ENCODE measurements around the gene COL6A2.

COL6A2 gene

DNA sequence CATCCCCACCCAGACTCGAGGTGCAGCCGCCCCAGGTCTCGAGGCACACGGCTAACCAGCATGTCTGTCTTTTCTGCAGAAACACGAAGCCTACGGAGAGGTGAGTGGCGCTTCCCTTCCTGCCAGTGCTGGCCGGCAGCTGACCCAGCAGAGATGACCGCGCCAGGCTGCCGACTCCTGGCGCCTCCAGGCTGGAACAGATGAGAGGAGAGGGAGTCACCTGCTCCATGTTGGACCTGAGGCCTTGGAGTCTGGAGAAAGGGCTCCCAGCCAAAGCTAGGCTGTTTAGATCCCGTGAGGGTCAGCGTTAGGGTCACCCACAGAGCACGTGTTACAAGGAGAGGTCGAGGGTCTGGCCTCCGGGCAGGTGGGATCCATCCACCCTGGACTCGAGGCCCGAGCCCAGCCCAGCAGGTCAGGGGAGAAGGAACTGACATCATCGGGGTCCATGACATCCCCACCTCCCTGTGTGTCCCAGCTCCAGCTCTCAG lies 14.9 kb downstream of the COL6A2 start:
- peaks cover 4% of the 10 kb centered on the region for H3K9me3 ChIP-seq (ENCODE audit: severe bottlenecking)
- TF ChIP-seq, protein P1, sequence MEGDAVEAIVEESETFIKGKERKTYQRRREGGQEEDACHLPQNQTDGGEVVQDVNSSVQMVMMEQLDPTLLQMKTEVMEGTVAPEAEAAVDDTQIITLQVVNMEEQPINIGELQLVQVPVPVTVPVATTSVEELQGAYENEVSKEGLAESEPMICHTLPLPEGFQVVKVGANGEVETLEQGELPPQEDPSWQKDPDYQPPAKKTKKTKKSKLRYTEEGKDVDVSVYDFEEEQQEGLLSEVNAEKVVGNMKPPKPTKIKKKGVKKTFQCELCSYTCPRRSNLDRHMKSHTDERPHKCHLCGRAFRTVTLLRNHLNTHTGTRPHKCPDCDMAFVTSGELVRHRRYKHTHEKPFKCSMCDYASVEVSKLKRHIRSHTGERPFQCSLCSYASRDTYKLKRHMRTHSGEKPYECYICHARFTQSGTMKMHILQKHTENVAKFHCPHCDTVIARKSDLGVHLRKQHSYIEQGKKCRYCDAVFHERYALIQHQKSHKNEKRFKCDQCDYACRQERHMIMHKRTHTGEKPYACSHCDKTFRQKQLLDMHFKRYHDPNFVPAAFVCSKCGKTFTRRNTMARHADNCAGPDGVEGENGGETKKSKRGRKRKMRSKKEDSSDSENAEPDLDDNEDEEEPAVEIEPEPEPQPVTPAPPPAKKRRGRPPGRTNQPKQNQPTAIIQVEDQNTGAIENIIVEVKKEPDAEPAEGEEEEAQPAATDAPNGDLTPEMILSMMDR (IDR thresholded peaks at IDR 0.05; ENCODE audit: poor library complexity, severe bottlenecking) = no peak
- ATAC-seq (ENCODE audit: low read depth) (no peak), DNase-seq (ENCODE audit: low spot score) (no peak)
- H3K4me3 ChIP-seq (ENCODE audit: severe bottlenecking) = no peak overlapping the region
- no peaks in the 10 kb centered on the region for H3K27me3 ChIP-seq (ENCODE audit: insufficient read depth, poor library complexity, severe bottlenecking)
- no peak overlapping the region for H3K27ac ChIP-seq (ENCODE audit: poor library complexity, severe bottlenecking)
- H3K36me3 ChIP-seq (ENCODE audit: low read depth) = no peaks in the 10 kb centered on the region
- no peaks in the 10 kb centered on the region for H3K4me1 ChIP-seq (ENCODE audit: insufficient read depth, poor library complexity, severe bottlenecking)

DNA sequence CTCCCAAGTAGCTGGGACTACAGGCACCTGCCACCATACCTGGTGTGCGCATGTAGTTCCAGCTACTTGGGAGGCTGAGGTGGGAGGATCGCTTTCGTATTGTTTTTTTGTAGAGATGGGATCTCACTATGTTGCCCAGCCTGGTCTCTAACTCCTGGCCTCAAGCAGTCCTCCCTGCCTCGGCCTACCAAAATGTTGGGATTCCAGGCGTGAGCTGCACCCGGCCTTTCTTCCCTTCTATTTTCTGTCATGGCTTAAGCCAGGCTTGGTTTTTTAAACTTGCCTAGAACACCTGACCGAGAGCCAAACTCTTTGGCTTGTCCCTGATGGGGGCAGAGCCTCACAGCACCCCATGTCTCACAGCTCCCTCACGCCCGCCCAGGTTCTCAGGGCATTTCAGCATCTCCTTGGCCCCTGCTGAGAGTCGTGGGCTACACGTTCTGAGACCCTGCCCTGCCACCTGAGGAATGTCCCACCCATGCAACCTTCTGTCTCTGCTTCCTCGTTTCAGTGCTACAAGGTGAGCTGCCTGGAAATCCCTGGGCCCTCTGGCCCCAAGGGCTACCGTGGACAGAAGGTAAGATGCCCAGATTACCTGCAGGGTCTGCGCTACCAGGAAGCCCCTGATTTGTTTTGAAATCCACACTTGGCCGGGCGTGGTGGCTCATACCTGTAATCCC lies 15.7 kb downstream of the COL6A2 start:
- Histone ChIP-seq H3K4me1 (ENCODE audit: insufficient read depth, poor library complexity, severe bottlenecking) (no peaks in the 10 kb centered on the region), H3K9me3 (ENCODE audit: severe bottlenecking) (peaks cover 4% of the 10 kb centered on the region), H3K27me3 (ENCODE audit: insufficient read depth, poor library complexity, severe bottlenecking) (no peaks in the 10 kb centered on the region), H3K36me3 (ENCODE audit: low read depth) (no peaks in the 10 kb centered on the region), H3K4me3 (ENCODE audit: severe bottlenecking) (no peak overlapping the region), H3K27ac (ENCODE audit: poor library complexity, severe bottlenecking) (no peak overlapping the region)
- DNase-seq (ENCODE audit: low spot score) = no peak
- TF ChIP-seq, protein P1 (IDR thresholded peaks at IDR 0.05; ENCODE audit: poor library complexity, severe bottlenecking) = no peak
- ATAC-seq (ENCODE audit: low read depth) = no peak

DNA sequence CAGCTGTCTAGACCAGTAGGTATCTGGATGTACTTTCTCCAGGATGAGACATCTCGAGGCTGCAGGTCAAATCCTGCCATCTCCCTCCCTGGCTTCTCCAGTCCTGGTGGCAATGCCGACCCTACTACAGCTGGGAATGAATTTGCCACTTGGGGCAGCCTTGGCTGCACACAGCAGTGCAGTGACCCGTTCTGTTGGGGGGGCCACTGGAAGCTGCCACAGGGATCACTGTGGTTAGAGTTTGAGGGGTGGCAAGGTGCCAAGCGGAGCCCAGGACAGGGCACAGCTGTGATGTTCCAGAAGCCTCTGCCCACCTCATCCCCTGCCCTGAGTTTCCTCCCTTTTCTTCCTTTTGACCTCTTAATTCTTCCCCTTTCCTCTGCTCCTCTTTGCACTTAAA lies 17.1 kb downstream of the COL6A2 start:
- ATAC-seq (ENCODE audit: low read depth) (no peak), DNase-seq (ENCODE audit: low spot score) (no peak)
- peaks cover 4% of the 10 kb centered on the region for H3K9me3 ChIP-seq (ENCODE audit: severe bottlenecking)
- no peak overlapping the region for H3K4me3 ChIP-seq (ENCODE audit: severe bottlenecking)
- no peaks in the 10 kb centered on the region for H3K4me1 ChIP-seq (ENCODE audit: insufficient read depth, poor library complexity, severe bottlenecking)
- TF ChIP-seq, protein P1 (IDR thresholded peaks at IDR 0.05; ENCODE audit: poor library complexity, severe bottlenecking) = no peak
- H3K27me3 ChIP-seq (ENCODE audit: insufficient read depth, poor library complexity, severe bottlenecking) = no peaks in the 10 kb centered on the region
- H3K27ac ChIP-seq (ENCODE audit: poor library complexity, severe bottlenecking) = no peak overlapping the region
- H3K36me3 ChIP-seq (ENCODE audit: low read depth) = no peaks in the 10 kb centered on the region

DNA sequence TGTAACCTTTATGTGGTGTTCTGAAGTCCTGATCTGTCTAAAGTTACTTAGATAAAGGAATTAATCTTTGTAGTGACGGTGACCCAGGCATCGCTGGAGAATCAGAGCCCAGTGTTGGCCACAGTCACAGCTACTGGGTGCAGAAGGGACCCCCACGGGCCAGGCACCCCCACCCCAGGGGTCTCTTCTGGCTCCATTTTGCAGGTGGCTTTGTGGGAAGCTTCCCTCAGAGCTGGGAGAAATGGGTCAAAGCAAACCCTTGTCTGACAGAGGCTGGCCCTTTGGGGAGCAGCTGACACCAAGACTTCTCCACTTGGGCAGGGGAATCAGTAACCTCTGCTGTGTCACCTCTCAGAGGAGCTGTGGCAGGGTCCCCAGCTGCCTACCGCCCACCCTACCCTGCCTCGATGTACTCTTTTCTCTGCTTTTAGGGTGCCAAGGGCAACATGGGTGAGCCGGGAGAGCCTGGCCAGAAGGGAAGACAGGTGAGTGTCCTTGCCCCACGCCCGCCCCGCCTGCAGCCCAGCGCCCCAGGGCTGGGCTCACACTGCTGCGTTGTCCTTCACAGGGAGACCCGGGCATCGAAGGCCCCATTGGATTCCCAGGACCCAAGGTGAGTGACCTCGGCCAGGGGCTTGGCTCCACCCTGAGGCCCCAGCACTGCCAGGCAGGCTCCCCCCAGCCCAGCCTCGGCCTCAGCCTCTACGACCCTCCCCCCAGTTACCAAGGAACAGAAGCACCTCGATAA lies 17.7 kb downstream of the COL6A2 start:
- H3K4me1 ChIP-seq (ENCODE audit: insufficient read depth, poor library complexity, severe bottlenecking) = no peaks in the 10 kb centered on the region
- DNase-seq (ENCODE audit: low spot score) = no peak
- TF ChIP-seq, protein P1 (IDR thresholded peaks at IDR 0.05; ENCODE audit: poor library complexity, severe bottlenecking) = no peak
- no peak overlapping the region for H3K27ac ChIP-seq (ENCODE audit: poor library complexity, severe bottlenecking)
- no peak overlapping the region for H3K4me3 ChIP-seq (ENCODE audit: severe bottlenecking)
- H3K27me3 ChIP-seq (ENCODE audit: insufficient read depth, poor library complexity, severe bottlenecking) = no peaks in the 10 kb centered on the region
- no peak for ATAC-seq (ENCODE audit: low read depth)
- peaks cover 4% of the 10 kb centered on the region for H3K9me3 ChIP-seq (ENCODE audit: severe bottlenecking)
- H3K36me3 ChIP-seq (ENCODE audit: low read depth) = no peaks in the 10 kb centered on the region

Measured in RWPE2 (cell line).